Stimulated activated naive CD8-positive, alpha-beta T cell treated with anti-CD3 and anti-CD28 coated beads, Interleukin-15, amount 100 ng/mL, for 72 hours (primary cell): Measurements from ENCODE around the gene HSPA12A.

ENCODE experiments used
- ATAC-seq: fragments of 150-1000 bp; cut with Tn5 transposase; 2 replicates; pipeline ENCODE4 v1.10.0; 2021; ENCODE audit warnings: mild to moderate bottlenecking, moderate library complexity
- DNase-seq, 2 donors: peaks; one replicate each; pipeline ENCODE4 v3.0.0; 2021 to 2022
- H3K27ac Mint-ChIP-seq, 2 donors: one replicate each; pipeline ENCODE4 v1.8.0; 2022; ENCODE audit warnings: mild to moderate bottlenecking in 2 of 2, mixed read lengths in 2 of 2, moderate library complexity in 2 of 2
- H3K27me3 Mint-ChIP-seq: one replicate; pipeline ENCODE4 v1.8.0; 2022; ENCODE audit warnings: mixed read lengths
- H3K4me1 Mint-ChIP-seq: one replicate; pipeline ENCODE4 v1.8.0; 2022; ENCODE audit warnings: mild to moderate bottlenecking, mixed read lengths
- H3K4me3 Mint-ChIP-seq, 2 donors: one replicate each; pipeline ENCODE4 v1.8.0; 2022; ENCODE audit warnings: mild to moderate bottlenecking in 2 of 2, mixed read lengths in 2 of 2, moderate library complexity in 1 of 2
- H3K9me3 Mint-ChIP-seq, 2 donors: one replicate each; pipeline ENCODE4 v1.8.0; 2022; ENCODE audit warnings: mixed read lengths in 2 of 2

The HSPA12A gene

GRCh38 chr10:116634126-116634975 lies 108.0 kb downstream of the HSPA12A start:
- DNase-seq (no peak), ATAC-seq (no peak)
- H3K4me1 Mint-ChIP-seq: no peaks in the 10 kb centered on the region
- no peak overlapping the region for H3K27ac Mint-ChIP-seq
- H3K27me3 Mint-ChIP-seq: peaks cover 40% of the 10 kb centered on the region
- no peak overlapping the region for H3K4me3 Mint-ChIP-seq
- peaks cover 6 to 7% of the 10 kb centered on the region in 2 donors for H3K9me3 Mint-ChIP-seq

DNA sequence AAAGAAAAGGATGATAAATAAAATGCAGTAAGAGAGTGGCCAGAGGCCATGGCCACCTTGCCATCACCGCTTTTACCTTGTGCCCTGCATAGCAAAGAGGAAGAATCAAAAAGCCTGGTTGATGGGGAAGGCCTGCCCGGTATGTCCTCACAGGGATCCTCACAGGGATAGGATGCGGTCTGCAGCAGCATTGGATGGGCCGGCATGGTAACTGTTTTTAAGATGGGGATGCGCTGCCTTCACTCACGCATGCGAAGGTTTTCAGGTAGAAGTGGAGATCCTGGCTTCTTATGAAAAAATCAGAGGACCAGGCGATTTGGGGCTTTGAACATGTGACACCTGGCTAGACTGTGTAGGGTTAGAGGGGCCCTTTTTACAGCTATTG lies 109.2 kb downstream of the HSPA12A start:
- H3K4me3 Mint-ChIP-seq: no peak overlapping the region
- DNase-seq (no peak), ATAC-seq (no peak)
- peaks cover 45% of the 10 kb centered on the region for H3K27me3 Mint-ChIP-seq
- peaks cover 5 to 7% of the 10 kb centered on the region in 2 donors for H3K9me3 Mint-ChIP-seq
- H3K4me1 Mint-ChIP-seq: no peaks in the 10 kb centered on the region
- no peak overlapping the region for H3K27ac Mint-ChIP-seq

DNA sequence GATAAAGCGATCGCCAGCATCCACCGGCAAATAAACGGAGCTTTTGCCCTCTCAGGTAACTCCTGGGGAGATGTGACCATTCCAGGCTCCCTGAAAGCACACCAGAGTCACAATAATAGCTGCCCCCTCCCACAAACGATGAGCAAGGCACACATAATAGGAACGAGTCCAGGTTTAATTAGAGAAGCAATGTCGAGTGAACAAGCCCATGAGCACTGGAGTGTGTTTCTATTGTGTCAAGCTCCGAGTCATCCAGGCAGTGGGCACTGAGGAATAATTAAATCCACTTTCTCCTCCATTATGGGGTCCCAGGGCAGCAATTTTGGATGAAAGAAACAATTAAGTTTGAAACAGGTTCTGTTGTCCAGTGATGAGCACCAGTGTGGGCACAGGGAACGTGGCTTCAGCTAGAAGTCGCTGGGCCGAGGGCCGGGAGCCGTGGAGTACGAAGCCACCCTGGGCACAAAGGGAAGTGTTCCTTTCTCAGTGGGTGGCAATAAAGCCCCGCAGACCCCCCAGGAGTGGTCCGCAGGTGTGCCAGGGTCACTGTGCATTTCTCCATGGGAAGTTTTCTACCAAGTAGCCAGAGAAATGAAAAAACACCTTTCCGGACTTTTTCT lies 109.7 kb downstream of the HSPA12A start:
- no peak for ATAC-seq
- Mint-ChIP-seq H3K4me1 (no peaks in the 10 kb centered on the region), H3K27me3 (peaks cover 49% of the 10 kb centered on the region), H3K4me3 (no peak overlapping the region), H3K9me3 (peaks cover 5 to 7% of the 10 kb centered on the region in 2 donors), H3K27ac (no peak overlapping the region)
- no peak for DNase-seq

DNA sequence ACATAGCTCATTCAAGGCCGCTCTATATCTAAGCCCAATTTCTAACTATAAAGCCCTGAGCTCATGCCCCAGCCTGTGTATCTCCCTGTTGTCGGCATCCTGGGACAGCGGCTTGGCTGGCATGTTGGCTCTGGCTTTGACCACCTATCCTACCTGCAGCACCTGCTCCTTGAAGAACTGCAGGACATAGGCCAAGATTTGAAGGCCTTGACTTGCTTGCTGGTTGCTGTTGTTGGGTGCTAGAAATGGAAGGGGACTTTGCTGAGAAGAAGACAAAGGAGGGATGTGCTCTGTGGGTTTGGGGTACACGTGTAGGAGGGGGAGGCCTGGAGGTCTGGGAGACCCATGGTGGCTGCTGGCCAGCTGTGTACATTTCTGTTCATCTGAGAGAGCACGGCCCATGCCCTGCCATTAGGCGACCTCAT lies 110.5 kb downstream of the HSPA12A start:
- Mint-ChIP-seq H3K4me3 (no peak overlapping the region), H3K27me3 (peaks cover 55% of the 10 kb centered on the region), H3K27ac (no peak overlapping the region), H3K9me3 (peaks cover 5 to 7% of the 10 kb centered on the region in 2 donors), H3K4me1 (no peaks in the 10 kb centered on the region)
- no peak for ATAC-seq
- no peak for DNase-seq

DNA sequence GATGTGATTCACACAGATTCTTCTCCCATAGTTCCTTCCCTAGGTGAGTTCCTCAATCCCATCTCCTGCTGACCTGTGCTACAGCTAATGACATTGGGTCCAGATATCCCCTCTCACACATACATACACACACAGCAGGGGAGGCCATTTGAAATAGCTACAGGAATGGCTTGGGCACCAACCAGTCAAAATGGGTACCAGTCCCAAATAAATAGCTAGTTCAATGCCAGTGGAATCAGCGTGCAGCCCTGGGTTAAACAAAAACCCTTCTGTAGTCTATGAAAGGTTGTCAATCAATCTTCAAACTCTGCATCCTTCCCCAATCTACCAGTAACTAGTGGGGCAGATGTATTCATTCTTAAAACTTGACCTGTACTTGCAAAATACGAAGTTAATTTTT lies 112.3 kb downstream of the HSPA12A start:
- no peak overlapping the region for H3K4me3 Mint-ChIP-seq
- H3K9me3 Mint-ChIP-seq: no peaks in the 10 kb centered on the region
- H3K27ac Mint-ChIP-seq: no peak overlapping the region
- no peak for ATAC-seq
- no peaks in the 10 kb centered on the region for H3K4me1 Mint-ChIP-seq
- no peak for DNase-seq
- H3K27me3 Mint-ChIP-seq: peaks cover 53% of the 10 kb centered on the region

DNA sequence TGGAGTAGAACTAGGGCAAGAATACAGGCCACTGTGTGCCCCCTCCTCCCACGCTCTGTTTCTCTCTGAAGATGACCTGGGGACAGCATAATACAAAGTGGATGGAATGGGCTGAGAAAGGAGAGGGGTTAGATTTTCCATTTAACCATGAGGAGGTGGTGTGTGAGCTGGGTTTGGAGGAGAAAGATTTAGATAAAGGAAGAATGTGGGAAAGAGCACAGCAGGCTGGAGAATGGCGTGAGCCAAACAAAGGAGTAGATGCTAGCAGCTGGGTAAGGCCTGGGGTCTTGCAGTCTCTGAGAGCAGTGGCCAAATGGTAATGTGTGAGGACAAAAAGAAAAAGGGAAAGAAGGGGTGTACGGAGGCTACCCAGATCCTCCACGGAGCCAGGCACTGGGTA lies 113.0 kb downstream of the HSPA12A start:
- Mint-ChIP-seq H3K27me3 (peaks cover 60% of the 10 kb centered on the region), H3K9me3 (no peaks in the 10 kb centered on the region), H3K4me1 (no peaks in the 10 kb centered on the region), H3K4me3 (no peak overlapping the region), H3K27ac (no peak overlapping the region)
- ATAC-seq (no peak), DNase-seq (no peak)

DNA sequence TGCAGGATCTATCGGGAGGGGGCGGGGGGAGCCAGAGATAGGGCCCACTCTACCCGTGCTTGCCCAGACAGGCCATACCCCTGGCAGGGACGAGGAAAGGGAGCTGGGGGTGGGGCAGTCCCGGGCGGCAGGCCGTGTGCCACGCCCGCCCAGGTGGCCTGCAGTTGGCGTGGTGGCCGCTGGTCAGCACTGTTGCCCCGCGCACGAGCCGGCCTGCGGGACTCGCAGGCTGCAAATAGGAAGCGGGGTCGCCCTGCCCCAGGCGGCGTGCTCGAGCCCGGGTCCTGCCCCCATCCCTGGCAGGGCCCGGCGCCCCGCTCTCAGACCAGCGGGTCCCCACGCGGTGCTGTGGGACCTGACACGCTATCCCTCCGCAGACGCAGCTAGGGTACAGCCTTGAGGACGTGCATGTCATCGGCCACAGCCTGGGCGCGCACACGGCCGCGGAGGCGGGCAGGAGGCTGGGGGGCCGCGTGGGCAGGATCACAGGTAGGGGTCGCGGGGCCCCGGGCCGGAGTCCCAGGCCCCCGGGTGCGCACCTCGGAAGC lies 114.9 kb downstream of the HSPA12A start:
- Mint-ChIP-seq H3K27me3 (peaks cover 72% of the 10 kb centered on the region), H3K4me3 (no peak overlapping the region), H3K4me1 (no peaks in the 10 kb centered on the region), H3K9me3 (no peaks in the 10 kb centered on the region), H3K27ac (no peak overlapping the region)
- ATAC-seq (peak; percentile 52), DNase-seq (no peak)

DNA sequence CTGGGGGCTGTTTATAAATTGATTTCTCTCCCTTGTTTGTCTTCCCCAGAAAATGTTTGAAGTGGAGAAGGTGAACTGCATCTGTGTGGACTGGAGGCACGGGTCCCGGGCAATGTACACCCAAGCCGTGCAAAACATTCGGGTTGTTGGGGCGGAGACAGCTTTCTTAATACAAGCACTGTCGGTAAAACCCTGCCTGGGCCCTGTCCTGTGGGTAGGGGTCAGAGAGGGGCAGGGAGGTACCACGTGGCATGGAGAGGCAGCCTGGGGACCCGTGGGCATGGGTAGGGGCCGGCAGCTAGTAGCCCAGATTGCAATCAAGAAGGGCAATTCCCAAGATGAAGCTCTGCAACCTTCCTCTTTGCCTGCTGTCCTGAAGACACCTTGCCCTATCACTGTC lies 115.6 kb downstream of the HSPA12A start:
- ATAC-seq (no peak), DNase-seq (no peak)
- Mint-ChIP-seq H3K27ac (no peak overlapping the region), H3K27me3 (peaks cover 78% of the 10 kb centered on the region), H3K4me3 (no peak overlapping the region), H3K4me1 (no peaks in the 10 kb centered on the region), H3K9me3 (no peaks in the 10 kb centered on the region)

GRCh38 chr10:116625845-116626244 lies 116.5 kb downstream of the HSPA12A start:
- ATAC-seq (no peak), DNase-seq (no peak)
- Mint-ChIP-seq H3K4me3 (no peak overlapping the region), H3K9me3 (no peaks in the 10 kb centered on the region), H3K27ac (no peak overlapping the region), H3K4me1 (no peaks in the 10 kb centered on the region), H3K27me3 (peaks cover 77% of the 10 kb centered on the region)

DNA sequence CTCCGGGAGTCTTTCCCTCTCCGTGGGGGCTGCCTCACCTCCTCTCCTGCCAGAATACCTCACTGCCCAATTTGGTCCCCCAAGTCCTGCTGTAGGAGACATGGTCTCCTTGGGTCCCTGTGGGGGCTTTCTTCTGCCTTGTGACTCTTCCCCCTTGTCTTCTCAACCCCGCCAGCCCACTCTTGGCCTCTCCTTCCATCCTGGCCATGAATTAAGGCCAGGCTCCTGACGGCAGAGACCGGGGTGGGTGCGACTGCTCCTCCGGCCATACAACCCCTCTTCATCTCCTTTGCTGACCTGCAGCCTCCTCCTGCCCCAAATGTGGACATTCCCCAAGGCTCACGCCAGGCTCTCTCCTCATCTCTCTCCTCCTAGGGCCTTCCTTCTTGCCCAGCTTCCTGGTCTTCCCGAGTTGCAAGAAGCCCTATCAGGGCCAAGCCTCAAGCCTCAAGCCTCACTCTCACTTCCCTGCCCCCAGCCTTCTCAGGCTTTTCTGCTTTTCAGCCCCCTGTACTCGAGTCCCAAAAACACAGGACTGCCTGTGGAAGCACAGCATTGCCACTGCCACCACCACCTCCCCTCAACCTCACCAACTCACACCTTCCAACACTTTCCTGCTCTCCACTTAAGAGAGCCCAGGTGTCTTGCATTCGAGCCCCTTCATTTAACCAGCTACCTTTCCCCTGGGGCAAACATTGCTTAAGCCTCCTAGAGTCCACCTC lies 120.3 kb downstream of the HSPA12A start:
- Mint-ChIP-seq H3K4me1 (no peaks in the 10 kb centered on the region), H3K4me3 (no peak overlapping the region), H3K9me3 (no peaks in the 10 kb centered on the region), H3K27ac (no peak overlapping the region), H3K27me3 (peaks cover 54% of the 10 kb centered on the region)
- ATAC-seq (no peak), DNase-seq (no peak)

- H3K4me3 Mint-ChIP-seq: no peak overlapping the region
Measured at GRCh38 chr10:116621476-116621875, 120.9 kb downstream of the HSPA12A start.

More at GRCh38 chr10:116621476-116621875, 120.9 kb downstream of the HSPA12A start:
- no peak overlapping the region for H3K27ac Mint-ChIP-seq
- no peaks in the 10 kb centered on the region for H3K4me1 Mint-ChIP-seq
- ATAC-seq (no peak), DNase-seq (no peak)
- no peaks in the 10 kb centered on the region for H3K9me3 Mint-ChIP-seq
- peaks cover 48% of the 10 kb centered on the region for H3K27me3 Mint-ChIP-seq
